Renal pelvis (tissue), 4 donors: ENCODE results near the gene DNTTIP2. TPM values are rescaled to one million over a fixed set of nuclear protein-coding genes. Genes with fewer than 3 reads are reported as not detected.
A peak's percentile ranks its signal among the peaks of the same experiment; 100 is the strongest.
"Not testable (repeated sequence)": the region's sequence is repeated elsewhere in the genome, so short reads cannot be mapped to it uniquely, and the experiment has no call there.

ENCODE experiments used
- DNase-seq: peaks from one replicate; pipeline ENCODE4 v3.0.0-alpha.2; 2013
- polyA plus RNA-seq, 3 donors: library from polyadenylated mRNA; unstranded; fragments of 120-200 nt; gene quantifications; one replicate each; pipeline ENCODE4 v1.2.1, GENCODE V29; 2013; ENCODE audit not compliant: insufficient read length in 3 of 3

Gene DNTTIP2
- polyA plus RNA-seq, 3 donors: 61.1 to 71.3 (median 66.2) TPM

DNA sequence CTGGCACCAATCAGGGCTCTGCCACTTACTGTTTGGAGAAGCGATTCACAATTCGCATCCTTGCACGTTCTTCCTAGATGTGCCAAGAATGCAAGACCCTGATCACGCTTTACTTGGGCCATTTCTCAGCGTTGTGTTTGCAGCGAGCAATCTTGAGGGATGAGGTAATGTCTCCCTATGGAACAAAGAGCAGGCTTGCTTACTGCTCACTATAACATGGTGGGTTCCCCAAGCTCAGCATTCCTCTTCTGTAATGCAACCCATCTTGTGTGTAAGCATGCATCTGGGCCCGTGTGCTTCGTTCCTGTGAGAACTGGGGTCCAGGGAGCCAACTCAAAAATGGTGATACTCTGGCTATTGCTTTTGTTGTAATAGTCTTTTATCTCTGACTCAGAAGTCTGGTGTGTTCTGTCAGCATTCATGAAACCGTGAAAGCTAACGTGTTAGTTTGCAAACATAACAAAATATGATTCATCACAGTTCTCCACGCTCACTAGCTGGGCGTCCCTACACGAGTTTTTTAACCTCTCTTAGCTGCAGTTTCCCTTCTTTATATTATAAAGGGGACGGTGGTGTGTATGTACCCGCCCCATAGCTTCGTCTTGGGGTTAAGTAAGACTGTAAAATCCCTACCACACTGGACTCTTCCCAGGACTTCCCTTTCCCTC lies 33.3 kb downstream of the DNTTIP2 start:
- DNase-seq: peak; percentile 44

DNA sequence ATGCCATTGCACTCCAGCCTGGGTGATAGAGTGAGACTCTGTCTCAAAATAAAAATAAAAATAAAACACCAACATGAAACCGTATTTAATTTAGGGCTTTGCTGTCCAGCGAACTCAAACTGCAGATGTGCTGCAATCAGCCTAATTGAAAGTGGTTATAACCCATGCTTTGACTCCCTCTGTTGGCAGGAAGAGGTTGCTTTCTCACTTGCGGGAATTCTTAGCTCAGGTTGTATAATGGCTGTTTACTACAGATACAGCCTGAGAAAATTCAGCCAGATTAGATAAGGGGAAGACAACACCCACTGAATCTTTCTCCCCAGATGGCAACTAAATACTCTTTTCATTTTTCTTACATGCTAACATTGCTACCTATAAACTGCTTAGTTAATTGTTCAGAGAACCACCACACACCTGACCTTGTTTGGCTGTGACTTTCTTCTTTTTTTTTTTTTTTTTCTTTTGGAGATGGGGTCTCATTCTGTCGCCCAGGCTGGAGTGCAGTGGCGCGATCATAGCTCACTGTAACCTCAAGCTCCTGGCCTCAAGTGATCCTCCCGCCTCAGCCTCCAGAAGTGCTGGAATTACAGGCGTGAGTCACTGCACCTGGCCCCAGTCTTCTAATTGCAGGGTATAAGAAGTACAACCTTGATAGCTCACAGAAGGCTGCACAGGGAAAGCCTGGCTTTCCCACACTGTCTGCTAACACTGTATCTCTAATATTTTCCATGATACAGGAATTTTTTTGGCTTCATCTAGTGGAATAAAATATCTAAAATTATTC lies 34.6 kb downstream of the DNTTIP2 start:
- DNase-seq: peak; percentile 76

DNA sequence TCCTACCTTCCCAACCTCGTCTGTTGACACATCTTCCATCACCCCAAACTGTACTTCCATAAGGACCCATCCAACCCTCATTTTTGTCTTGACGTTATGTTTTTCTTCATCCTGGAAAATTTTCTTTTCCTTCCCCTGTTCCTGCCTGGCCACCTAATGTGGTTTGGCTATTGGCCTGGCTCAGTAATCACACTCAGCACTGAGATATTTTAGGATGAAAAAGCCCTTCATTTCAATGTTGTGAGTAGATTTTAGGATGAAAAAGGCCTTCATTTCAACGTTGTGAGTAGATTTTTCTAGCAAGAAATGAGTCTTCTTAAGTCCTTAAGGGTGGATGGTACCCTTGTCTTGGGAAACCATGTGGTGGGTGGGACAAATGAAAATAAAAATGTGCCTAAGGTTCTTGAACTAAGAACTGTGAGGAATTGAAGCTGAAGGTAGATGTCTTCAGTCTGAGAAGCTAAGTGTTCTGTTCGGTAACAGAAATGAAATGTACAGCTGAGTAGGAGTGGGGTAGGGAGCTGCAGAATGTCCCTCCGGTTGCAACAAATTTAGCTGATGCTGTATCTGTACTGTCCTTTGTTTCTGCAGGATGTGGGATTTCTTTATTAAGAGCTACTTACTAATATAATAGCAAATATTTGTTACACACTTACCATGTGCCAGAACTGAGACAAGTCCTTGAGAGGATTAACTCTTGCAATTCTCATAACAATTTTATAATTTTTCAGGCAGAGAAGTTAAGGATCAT lies 36.1 kb downstream of the DNTTIP2 start:
- DNase-seq: no peak

DNA sequence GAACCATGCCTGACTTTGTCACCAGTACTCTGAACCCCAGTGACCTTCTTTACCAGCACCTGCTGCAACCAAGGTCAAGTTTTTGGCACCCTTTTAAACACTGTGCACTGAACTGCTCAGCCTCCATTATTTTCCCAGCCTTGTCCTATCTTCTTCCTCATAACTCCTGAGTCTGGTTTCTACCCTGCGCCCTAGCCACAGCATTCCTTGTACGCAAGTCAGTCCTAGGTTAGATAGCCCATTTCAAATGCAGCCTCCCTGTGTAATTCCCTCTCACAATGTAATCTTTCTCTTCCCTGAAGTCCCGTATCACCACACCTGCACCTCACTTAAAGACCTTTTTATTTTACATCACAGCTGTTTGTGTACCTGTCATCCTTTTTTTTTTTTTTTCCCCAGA lies 37.2 kb downstream of the DNTTIP2 start:
- no peak for DNase-seq

DNA sequence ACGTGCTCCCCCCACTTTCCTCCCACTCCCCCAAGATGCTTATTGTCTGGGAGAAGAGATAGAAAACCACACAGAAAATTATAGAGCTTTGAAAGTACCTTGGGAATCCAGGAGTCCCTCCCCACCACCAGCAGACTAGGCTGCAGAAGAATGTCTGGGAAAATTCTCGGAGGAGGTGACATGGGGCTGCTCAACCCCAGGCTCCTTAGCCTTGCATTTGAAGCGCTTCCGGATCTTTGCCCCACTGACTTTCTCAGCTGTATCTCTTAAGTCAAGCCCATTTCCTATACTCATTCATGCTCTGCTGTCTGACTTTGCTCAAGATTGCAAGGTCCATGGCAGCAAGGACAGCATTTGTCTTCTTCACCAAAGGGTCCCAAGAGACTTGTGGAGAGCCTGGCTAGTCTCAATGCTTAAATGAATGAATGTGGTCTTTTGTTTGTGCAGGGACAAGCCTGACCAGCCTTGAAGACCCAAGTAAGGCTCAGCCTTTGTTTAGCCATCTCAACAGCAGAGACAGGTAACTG lies 38.0 kb downstream of the DNTTIP2 start:
- no peak for DNase-seq

DNA sequence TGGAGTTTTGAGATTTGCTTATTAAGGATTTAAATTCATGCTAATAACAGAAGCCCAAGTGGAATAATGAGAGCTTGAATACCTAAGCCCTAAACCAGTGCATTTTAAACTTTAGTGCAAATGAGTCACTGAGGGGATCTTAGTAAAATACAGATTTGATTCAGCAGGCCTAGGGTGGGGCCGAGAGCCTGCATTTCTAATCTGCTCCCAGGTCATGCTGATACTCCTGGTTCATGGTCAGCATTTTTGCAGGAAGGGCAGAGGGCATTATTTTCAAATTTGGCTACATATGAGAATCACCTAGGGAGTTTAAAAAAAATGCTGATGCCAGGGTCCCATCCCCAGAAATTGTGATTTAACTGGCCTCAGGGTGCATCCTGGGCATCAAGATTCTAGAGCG lies 39.3 kb downstream of the DNTTIP2 start:
- no peak for DNase-seq

DNA sequence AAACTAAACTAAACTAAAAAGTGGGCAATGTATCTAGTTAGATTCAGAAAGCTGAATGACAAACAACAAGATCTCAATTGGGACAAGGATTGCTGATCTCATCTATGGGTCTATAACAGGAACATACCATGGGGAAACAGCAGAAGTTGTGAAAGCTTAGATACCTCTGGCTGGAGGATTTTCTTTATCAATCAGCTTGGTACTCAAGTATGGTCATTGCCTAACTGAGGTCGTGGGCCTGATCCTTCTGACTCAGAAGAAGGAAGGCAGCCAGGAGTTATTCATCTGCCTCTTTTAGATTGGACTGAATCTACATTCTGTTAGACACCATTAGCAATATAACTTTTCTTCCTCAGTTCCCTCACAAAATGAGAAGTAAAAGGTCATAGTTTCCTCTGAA lies 39.7 kb downstream of the DNTTIP2 start:
- DNase-seq: no peak

DNA sequence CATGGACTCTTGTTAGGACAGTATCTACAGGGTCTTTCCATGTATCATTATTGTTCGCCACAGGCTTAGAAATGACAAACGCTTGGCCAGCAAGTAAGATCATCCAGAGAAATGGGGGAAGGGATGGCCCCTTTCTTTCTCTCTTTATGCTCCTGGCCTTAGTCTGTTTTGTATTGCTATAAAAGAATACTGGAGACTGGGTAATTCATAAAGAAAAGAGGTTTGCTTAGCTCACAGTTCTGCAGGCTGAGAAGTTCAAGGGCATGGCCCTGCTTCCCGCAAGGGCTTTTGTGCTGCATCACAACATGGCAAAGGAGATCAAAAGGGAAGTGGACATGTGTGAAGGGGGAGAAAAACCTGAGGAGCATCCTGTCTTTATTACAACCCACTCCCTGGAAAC lies 41.0 kb downstream of the DNTTIP2 start:
- no peak for DNase-seq

DNA sequence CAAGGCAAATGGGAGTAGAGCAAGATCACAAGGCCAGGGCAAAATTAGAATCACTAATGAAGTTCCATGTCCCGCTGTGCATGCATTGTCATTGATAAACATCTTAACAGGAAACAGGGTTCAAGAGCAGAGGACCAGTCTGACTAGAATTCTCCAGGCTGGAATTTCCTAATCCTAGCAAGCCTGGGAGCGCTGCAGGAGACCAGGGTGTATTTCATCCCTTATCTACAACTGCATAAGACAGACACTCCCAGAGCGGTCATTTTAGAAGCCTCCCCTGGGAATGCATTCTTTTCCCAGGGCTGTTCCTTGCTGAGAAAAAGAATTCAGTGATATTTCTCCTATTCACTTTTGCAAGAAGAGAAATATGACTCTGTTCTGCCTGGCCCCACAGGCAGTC lies 45.7 kb downstream of the DNTTIP2 start:
- not testable (repeated sequence) for DNase-seq

DNA sequence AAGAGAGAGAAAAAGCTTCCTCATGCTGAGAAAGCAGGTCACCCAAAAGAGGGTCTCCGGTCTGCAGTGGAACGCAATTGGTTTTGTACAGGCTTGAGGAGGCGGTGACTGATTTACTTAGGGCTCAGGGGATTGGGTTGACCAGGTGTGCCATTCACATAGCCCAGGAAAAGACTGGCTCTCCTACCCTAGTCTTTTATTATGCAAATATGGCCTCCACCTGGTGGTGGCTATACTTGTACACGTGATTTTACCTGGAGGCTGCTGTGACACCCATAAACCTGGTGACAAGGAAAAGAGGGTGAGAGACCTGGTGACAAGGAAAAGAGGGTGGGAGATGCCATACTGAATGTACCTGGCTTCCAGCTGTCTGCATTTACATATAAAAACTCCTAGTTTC lies 49.9 kb downstream of the DNTTIP2 start:
- no peak for DNase-seq

DNA sequence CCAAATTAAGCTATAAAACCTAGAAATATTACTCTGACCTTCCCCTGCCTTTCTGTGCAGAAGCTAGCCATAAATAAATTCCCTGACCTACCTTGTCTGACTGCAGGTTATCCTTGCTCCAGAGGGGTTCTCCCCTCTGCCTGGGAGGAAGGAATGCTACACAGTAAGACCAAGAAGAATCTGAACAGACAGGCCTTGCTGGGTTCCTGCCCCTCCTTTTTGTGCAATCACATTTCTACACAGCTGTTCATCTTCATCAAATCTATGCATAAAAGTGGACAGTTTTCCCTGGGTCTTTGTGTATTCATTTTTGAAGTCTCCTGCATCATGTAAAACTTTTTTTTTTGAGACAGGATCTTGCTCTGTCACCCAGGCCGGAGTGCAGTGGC lies 50.6 kb downstream of the DNTTIP2 start:
- DNase-seq: no peak

DNA sequence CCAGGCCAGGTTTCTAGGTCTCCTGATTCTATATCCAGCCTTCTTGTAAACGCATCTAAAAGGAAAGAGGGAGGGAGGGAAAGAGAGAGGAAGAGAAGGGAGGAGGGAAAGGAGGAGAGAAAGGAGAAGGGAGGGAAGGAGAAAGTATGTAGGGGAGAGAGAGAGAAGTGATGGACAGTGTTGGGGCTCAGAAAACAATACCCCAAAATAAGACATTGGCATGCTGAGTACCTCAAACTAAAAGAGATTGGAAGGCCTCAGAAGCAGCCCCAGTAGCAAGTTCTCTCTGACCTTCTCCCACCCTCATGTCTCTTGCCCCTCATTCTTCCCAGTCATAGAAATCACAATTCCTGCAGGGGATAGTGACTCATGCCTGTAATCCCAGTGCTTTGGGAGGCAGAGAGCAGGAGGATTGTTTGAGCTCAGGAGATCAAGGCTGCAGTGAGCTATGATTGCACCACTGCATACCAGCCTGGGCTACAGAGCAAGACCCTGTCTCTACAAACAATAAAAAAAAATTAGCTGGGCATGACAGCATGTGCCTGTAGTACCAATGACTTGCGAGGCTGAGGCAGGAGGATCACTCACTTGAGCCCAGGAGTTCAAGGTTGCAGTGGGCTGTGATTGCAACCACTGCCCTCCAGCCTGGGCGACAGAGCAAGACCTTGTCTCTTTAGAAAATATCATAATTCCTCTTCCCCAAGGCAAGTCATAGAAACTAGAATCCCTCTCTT lies 51.2 kb downstream of the DNTTIP2 start:
- no peak for DNase-seq

DNA sequence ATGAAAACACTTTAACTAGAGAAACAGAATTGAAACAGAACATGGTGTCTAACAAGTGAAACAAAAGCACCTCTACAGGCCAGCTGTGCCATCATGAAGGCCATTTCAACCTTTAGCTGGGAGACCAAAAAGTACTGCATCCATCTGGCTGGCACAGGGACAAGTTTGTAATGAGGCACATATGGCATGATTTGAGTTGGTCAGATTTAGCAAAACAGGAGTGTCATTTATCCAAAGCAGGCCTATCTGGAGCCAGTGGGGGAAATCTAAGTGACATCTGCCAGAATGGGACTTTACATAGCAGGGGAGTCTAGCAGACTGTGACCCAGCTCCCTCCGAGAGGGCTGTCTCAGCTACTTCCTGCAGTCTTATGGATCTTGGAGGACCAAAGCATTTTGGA lies 51.9 kb downstream of the DNTTIP2 start:
- no peak for DNase-seq

DNA sequence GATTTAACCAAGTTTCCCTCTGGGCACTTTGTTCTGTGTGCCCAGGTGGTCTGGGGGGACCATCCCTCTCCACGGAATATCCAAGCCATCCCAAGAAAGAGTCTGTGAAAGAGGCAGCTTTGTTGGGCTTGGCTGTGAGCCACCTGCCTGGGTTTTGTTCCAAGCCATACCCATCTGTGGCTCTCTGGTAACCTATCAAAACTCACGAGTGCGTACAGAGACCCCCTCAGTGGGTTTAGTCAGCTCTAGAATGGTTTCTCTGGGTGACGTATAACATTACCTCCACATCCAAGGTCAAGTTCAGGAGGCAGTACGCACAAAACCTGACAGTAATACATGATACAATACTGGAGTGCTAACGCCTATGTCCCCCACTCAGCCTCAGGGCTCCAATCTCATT lies 54.2 kb downstream of the DNTTIP2 start:
- DNase-seq: no peak

DNA sequence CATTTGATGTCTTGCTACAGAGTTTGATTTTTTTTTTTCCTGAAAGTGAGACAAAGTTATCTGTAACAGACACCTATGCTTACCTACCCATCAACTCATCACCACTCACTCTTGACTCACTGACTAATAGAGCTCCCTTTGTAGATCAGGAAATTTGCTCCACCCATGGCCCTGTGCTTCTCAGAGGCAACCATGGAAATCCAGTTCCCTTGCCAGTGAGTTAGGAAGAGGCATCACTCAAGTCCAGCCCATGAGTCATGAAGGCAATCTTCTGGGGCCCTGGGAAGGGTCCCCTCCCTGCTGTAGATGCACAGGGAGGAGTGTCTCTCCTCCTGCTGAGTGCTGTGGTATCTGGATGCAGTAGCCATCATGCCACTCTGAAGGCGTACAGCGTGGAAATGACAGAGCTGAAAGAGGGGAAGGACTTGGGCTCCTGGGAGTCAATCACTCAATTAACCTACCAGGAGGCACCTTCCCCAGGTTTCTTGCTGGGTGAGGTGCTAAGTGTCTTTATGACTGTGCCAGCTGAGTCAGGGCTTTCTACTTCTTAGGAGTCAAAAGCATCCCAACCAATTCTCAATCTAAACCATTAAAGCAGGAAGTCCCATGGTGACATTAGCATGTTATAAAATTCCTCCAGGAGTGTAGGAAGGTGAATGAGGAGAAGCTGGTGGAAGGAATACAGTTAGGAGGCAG lies 56.1 kb downstream of the DNTTIP2 start:
- DNase-seq: no peak

DNA sequence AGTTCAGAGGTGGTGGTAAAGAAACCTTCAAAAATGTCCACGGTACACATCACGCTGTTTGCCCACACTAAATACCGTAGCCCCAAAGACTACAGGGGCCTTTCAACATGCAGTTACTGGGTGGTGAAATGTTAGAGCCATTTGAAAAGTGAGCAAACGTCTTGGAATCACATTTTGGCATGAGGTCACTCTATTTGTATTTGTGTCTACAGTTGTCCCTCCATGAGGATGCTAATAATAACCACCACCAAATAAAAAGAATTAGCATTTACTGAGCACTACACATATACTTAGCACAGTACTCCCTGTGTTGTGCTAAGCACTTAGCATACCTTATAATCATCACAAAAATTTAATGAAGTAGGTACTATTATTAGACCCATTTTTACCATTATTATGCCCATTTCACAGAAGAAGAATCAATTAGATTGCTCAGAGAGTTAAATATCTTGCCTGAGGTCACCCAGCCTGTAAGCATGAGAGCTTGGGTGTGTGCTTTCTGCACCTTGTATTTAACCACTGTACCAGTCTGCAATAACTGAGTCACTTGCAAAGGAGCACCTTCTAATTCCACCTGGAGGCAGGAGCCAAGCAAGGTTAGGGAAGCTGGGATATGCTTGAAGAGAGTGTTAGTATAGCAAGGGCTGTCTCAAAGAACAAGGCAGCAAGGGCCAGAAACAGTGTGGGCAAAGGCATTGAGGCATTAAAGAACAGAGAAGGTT lies 57.4 kb downstream of the DNTTIP2 start:
- DNase-seq: no peak

DNA sequence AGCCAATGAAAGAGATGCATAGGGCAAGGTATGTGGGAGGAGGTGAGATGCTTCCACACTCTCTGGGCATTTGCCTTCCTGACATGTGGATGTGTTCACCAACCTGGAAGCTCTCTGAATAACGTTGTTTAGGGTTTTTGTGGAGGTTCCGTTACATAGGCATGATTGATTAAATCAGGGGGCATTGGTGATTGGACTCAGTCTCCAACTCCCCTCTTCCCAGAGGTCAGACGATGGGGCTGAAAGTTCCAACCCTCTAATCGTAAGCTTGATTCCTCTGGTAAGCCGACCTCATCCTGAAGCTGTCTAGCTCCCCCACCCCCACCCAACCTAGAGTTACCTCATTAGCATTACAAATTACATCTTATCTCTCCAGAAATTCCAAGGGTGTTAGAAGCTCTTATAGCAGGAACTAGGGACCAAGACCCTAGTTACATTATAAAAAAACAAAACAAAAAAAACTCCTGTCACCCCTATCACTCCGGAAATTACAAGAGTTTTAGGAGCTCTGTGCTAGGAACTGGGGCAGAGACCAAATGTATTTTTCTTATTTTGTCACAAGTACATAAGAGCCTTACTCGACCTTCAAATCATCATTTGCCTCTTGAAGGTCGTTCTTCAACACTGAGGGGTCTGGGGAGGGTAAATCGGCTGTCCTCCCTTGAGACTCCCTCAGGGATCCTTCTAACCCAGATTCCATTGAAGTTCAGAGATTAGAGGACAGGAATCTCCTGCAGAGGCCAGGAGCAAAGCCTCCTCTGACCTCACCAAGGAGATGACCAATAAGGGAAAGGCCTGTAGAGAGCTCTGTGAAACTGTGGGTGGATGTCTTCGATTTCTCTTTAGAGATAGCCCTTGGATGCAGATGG lies 58.2 kb downstream of the DNTTIP2 start:
- no peak for DNase-seq

DNA sequence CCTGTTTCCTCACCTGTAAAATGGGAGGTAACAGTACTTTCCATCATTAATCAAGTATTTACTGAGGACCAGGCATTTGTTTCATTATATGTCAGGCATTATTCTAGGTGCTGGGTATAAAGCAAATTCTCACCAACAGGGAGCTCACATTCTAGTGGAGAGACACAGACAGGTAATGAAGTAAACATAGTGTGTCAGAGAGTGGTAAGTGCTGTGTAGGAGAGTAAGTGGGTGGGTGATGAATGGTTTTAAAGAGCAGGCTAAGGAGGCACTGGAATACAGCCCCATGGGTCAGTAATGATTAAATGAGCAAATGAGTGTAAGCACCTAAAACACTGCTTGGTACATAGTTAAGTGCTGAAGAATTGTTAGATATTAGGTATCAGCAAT lies 60.4 kb downstream of the DNTTIP2 start:
- no peak for DNase-seq

DNA sequence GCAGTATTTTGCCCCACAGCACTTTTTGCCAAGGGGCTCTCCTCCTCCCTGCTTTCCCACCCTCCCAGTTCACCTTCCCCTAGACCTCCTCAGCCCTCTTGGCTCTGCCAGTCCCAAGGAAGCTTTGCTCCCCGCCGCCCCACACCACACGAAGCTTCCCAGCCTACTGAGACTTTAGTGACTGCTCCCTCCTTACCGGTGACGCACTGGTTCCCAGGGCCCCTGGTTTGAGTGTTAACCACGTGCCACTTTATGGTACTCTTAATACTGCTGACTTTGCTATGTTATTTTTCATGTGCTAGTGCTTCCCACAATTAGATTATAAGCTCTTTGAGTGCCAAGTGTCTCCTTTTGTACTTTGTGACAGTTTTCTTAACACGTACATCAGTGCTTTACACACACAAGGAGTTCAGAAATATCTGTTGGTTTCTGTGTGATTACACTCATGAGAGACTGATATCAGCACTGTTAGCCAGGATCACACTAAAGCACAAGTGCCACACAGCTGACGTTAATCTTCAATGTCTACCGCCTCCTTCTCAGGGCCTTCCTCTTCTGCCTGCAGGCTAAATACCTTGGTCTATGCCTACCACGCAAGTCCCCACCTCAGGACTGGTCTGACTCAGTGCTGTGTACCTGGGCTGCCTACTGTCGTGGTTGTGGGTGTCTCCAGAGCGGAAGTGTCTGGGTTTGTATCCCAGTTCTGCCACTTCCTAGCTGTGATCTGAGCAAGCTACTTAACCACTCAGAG lies 61.0 kb downstream of the DNTTIP2 start:
- no peak for DNase-seq
